Measurements from ENCODE around the gene OPA1.

OPA1 gene, protein sequence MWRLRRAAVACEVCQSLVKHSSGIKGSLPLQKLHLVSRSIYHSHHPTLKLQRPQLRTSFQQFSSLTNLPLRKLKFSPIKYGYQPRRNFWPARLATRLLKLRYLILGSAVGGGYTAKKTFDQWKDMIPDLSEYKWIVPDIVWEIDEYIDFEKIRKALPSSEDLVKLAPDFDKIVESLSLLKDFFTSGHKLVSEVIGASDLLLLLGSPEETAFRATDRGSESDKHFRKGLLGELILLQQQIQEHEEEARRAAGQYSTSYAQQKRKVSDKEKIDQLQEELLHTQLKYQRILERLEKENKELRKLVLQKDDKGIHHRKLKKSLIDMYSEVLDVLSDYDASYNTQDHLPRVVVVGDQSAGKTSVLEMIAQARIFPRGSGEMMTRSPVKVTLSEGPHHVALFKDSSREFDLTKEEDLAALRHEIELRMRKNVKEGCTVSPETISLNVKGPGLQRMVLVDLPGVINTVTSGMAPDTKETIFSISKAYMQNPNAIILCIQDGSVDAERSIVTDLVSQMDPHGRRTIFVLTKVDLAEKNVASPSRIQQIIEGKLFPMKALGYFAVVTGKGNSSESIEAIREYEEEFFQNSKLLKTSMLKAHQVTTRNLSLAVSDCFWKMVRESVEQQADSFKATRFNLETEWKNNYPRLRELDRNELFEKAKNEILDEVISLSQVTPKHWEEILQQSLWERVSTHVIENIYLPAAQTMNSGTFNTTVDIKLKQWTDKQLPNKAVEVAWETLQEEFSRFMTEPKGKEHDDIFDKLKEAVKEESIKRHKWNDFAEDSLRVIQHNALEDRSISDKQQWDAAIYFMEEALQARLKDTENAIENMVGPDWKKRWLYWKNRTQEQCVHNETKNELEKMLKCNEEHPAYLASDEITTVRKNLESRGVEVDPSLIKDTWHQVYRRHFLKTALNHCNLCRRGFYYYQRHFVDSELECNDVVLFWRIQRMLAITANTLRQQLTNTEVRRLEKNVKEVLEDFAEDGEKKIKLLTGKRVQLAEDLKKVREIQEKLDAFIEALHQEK

DNA sequence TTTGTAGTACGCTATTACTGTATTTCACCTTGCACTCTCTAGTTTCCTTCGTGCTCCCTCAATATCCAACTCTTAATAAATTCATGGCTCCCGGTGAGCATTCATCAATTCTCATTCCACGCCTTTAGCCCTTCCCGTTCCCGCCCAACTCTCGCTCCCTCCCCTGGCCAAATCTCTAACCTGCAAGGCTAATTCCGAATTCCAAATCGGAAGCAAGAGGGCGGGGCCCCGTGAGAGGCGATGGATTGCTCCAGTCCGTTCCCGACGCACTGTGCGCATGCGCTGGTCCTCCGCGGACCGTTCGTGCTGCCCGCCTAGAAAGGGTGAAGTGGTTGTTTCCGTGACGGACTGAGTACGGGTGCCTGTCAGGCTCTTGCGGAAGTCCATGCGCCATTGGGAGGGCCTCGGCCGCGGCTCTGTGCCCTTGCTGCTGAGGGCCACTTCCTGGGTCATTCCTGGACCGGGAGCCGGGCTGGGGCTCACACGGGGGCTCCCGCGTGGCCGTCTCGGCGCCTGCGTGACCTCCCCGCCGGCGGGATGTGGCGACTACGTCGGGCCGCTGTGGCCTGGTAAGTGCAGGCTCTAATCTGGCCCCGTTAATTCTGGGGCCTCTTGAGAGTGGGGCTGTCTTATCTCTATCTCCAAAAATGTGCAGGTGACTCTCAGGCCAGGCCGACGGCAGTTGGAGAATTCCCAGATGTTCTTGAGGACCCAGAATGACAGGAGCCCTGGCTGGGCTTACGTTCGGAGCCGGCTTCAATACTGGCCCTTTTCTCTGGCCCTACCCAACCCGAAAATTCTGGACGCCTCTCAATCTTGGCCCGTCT, at the start of gene OPA1:
Gene OPA1 (plus strand): TSS at position 368 of the 827 bp plus-strand sequence. CDS start 170 bp downstream, at position 538.
- DNase-seq (ENCODE audit: low spot score) = peak; percentile 99

DNA sequence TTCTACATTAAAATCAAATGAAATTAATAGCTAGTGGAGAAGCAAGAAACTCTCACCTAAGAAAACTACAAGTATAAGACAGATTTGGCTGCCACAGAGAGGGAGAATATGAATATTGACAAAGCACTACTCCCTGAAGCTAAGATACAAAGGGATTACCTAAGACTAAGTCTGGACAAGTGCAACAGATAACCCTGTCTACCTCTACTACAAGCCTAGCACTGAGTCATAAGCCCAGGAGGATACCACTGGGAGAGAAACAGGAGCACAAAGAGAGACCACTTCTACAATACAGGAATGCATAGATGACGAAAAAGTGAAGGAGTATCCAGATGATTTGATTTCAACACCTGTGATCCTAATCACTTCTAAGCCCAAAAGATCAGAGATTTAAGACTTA, 48.7 kb upstream of the OPA1 start:
- DNase-seq (ENCODE audit: low spot score) = no peak

- DNase-seq (ENCODE audit: low spot score) = no peak
Measured at GRCh38 chr3:193545304-193545703, 47.7 kb upstream of the OPA1 start.

DNA sequence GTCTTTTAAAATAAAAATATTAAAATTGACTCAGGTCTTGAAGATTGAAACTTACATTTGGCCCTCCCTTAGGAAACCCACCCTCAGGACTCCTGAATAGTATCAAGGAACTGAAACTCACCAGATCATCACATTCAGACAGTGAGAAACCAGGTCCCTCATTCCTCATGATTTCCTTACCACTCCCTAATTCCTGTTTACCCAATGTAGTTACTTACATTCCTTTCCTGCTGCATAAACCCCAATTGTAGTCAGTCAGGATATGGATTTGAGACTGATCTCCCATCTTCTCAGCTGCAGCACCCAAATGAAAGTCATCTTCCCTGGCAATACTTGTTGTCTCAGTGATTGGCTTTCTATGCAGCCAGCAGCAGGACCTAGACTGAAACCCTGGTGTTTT, 46.9 kb upstream of the OPA1 start:
- no peak for DNase-seq (ENCODE audit: low spot score)

DNA sequence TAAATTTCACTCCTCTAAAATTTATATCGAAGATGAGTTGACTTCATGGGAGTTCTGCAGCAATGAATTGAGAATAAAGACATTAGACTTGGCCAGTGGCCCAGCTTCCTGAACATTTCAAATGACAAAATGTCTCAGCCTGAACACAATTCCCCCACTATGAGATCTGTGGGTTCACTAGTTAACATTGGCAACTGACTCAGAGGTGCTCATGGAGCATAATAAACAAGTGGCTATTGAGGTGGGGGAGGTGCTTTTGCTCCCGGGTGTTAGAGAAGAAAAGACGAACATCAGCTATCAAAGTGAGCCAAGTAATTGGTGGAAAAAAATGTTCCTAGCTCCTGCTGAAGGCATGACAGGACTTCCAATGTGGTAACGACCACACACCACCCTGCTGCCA, 44.6 kb upstream of the OPA1 start:
- no peak for DNase-seq (ENCODE audit: low spot score)

DNA sequence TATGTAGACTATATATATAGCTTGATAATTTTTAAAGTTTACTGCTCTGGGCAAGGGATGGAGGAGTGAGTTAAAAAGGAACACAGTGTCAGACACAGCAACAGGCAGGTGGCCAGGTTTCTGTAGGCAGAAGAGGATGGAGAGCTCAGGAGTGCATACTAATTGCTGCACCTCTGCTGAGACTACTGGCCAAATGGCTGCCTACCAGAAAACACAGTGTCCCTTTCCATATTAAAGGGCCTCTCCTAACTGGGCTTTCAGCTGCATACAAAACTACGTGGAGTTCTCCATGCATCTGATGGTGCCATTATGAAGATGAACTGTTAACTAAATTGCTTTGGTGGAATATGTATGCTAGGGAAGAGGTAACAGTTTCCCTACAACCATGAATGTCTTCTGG, 40.1 kb upstream of the OPA1 start:
- DNase-seq (ENCODE audit: low spot score) = no peak

DNA sequence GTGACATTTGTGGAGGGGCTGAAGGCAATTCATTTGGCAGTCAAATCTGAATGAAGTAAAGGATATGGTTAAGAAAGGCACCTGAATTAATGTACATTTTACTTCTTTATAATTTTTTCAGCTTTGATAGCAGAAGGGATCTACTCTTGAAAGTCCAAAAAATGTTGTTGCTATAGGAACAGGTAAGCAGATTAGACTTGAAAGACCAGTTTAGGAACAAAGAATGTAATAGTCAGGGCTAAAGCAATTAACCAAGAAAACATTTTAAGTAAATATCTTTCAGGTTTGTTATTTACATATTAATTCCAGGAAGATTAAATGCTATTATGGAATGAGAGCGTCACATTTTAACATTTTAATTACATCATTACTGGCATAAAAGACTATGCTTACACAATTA, 39.4 kb upstream of the OPA1 start:
- no peak for DNase-seq (ENCODE audit: low spot score)

- DNase-seq (ENCODE audit: low spot score) = no peak
Measured at GRCh38 chr3:193554811-193555210, 38.2 kb upstream of the OPA1 start, which contains the start of gene ATP13A4. ATP13A4 (minus strand) TSS chr3:193554895; CDS start chr3:193554799, 96 bp downstream.

DNA sequence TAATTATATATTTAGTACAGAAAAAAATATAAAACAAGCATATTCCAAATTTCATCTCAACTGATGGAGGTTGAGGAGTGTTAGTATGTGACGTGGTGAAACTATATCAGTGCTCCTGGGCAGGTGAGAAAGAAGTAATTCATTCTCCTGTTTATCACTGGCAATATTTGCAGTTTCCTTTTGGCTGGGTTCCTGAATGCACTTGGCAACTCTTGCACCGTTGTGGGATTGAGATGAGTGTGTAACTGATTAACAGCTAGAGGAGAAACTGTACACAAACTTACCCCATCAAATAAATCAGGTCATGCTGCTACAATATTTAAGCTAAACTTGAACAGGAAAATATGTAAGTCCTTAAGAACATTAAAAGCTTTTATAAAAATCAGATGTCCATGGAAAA, 36.2 kb upstream of the OPA1 start:
- no peak for DNase-seq (ENCODE audit: low spot score)

GRCh38 chr3:193559100-193559499, 33.9 kb upstream of the OPA1 start:
- DNase-seq (ENCODE audit: low spot score) = no peak

GRCh38 chr3:193560091-193560490, 32.9 kb upstream of the OPA1 start:
- DNase-seq (ENCODE audit: low spot score) = no peak

GRCh38 chr3:193560870-193561269, 32.1 kb upstream of the OPA1 start:
- DNase-seq (ENCODE audit: low spot score) = no peak

GRCh38 chr3:193563426-193563825, 29.6 kb upstream of the OPA1 start:
- no peak for DNase-seq (ENCODE audit: low spot score)

DNA sequence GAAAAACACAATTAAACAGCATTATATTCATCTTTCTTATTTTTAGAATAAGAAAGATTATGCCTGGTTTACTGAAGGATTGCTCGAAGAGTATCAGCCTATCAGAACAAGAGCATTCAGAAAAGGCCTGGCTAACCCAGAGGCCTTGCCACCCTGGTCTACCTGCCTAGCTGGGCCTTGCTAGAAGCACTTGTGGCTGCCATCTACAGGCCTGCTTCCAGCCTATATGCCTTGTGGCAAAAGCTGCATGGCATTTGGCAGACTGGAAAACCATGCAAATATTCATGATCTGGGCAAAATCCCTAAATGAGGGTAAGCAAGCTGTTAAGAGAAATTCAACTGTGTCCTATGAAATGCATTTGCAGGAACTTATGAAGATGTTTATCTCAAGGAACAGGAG, 29.0 kb upstream of the OPA1 start:
- peak; percentile 43 for DNase-seq (ENCODE audit: low spot score)

GRCh38 chr3:193569119-193569518, 23.9 kb upstream of the OPA1 start:
- no peak for DNase-seq (ENCODE audit: low spot score)

DNA sequence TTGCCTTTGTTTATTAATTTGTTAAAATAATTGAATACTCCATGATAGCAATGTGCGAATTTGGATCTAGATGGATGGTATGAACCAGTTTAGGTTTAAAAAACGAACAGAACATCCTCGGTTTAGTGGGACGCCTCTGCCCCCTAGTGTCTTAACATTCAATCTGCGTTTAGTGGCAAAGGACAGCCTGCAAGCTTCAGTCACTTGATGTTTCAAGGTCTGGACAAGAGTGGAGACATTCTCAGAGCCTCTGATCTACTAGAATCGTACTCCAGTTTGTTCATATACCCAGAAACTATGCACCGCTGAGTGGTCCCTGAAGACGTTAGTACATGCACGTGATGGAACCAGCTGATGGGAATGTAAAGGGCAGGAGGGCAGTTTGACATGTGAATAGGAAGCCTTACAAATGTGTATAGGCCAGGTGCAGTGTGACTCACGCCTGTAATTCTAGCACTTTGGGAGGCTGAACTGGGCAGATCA, 20.5 kb upstream of the OPA1 start:
- peak; percentile 75 for DNase-seq (ENCODE audit: low spot score)

DNA sequence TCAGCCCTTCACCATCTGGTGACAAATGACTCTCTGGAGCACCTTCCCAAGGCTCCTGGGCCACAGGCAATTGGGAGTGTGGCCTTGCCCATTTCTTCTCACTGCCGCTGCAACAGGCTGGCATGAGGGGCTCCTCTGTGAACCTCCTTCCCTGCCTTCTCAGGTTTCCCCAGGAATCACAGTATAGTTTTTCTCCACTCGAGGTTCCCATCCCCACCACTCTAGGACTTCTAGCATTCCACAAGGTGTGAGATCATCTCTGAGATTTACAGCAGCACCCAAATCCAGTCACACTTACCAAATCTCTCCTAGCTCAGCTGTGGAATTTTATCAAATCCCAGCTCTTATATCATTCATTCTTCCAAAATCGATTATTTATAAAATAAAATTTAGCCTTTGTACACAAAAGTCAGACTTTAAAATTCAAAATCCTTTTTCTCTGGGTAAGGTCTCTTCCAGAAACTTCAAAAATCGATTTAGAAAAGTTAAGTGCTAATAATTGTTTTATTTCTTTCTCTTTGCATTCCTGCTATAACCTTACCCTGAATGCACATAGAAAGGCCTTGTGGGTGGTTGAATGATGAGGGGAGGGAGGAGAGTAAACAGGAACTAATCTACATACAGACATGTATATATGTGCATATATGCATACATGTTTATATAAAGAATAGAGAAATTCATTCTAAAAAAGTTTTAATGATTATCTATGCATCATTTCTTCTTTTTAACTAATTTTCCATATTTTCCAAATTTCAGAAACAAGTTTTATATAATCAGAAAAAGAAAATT, 19.4 kb upstream of the OPA1 start:
- DNase-seq (ENCODE audit: low spot score) = no peak

DNA sequence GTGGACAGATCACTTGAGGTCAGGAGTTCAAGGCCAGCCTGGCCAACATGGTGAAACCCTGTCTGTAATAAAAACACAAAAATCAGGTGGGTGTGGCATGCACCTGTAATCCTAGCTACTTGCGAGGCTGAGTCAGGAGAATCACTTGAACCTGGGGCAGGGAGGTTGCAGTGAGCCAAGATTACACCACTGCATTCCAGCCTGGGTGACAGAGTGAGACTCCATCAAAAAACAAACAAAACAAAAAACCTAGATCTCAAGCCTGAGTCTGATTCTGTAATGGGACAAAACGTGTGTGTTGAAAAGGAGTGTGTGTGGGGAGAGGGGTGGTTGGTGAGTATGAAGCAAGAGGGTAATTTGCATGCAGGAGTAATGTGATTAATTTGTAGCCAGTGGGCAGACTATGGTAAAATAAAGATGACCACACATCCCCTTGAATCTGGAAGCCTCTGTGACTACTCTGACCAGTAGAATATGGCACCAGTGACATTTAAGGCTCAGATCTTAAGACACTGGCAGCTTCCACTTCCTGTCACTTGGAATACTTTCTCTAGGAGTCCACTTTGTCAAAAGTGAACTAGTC, 18.4 kb upstream of the OPA1 start:
- no peak for DNase-seq (ENCODE audit: low spot score)

- no peak for DNase-seq (ENCODE audit: low spot score)
Measured at GRCh38 chr3:193585530-193585929, 7.5 kb upstream of the OPA1 start.

DNA sequence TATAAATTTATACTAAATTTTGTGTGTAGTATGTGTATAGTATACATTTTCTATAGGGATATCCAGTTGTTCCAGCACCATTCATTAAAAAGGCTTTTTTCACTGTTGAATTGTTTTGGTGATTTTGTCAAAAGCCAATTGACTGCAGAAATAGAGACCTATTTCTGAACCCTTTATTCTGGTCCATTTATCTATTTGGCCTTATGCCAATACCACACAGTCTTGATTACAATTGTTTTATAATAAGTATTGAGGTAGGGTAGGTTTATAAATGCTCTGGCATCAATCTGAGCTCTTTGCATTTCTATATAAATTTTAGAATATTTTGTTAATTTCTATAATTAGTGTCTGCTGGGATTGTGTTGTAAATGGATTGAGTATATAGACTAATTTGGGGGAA, 6.5 kb upstream of the OPA1 start:
- no peak for DNase-seq (ENCODE audit: low spot score)

DNA sequence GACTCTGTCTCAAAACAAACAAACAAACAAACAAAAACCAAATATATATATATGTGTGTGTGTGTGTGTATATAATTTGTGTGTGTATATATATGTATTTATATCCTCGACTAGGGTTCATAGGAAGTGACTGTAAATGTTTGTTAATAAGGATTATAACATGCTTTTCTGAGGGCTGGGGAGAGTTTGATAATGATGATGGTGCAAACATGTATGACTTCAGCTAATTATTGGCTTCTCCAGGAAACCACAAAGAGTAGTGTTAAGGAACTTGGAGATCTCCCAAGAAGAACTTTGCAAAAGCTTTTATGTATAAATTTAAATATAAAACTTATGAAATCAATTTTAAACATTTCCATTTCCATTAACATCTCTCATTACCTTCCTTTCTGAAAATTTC, 3.9 kb upstream of the OPA1 start:
- DNase-seq (ENCODE audit: low spot score) = no peak
